NT2/D1 (cell line): Measurements from ENCODE around the gene MITF.

Source experiments
- DNase-seq: peaks from one replicate; pipeline ENCODE4 v3.0.0-alpha.2; 2011; ENCODE audit warnings: low read depth, low spot score
- H3K27me3 ChIP-seq: 2 replicates; pipeline ENCODE4 v1.6.0; 2011; ENCODE audit warnings: mild to moderate bottlenecking; ENCODE audit not compliant: insufficient read length, insufficient read depth
- H3K36me3 ChIP-seq: 2 replicates; pipeline ENCODE4 v1.6.1; 2011; ENCODE audit warnings: mild to moderate bottlenecking, low read length, mixed read lengths; ENCODE audit not compliant: insufficient read depth, insufficient read length
- H3K4me1 ChIP-seq: 2 replicates; pipeline ENCODE4 v1.5.1; 2011; ENCODE audit not compliant: insufficient read depth, insufficient read length
- H3K4me3 ChIP-seq: 2 replicates; pipeline ENCODE4 v1.5.1; 2011; ENCODE audit warnings: low read depth; ENCODE audit not compliant: insufficient read length
- H3K9ac ChIP-seq: 2 replicates; pipeline ENCODE4 v1.6.0; 2011; ENCODE audit warnings: low read depth; ENCODE audit not compliant: insufficient read length
- H3K9me3 ChIP-seq: 2 replicates; pipeline ENCODE4 v1.5.1; 2011; ENCODE audit warnings: mild to moderate bottlenecking, low read length; ENCODE audit not compliant: insufficient read depth
- SUZ12 ChIP-seq: IDR thresholded peaks from 2 replicates; pipeline ENCODE4 v1.6.1; 2011; ENCODE audit not compliant: insufficient read length, insufficient read depth; ENCODE audit errors: extremely low read depth
- YY1 ChIP-seq: IDR thresholded peaks from 2 replicates; pipeline ENCODE4 v1.6.1; 2011; ENCODE audit not compliant: insufficient read length, insufficient read depth
- ZNF274 ChIP-seq: IDR thresholded peaks from 2 replicates; pipeline ENCODE4 v1.6.1; 2011; ENCODE audit warnings: mild to moderate bottlenecking, low read depth, low read length

MITF gene

DNA sequence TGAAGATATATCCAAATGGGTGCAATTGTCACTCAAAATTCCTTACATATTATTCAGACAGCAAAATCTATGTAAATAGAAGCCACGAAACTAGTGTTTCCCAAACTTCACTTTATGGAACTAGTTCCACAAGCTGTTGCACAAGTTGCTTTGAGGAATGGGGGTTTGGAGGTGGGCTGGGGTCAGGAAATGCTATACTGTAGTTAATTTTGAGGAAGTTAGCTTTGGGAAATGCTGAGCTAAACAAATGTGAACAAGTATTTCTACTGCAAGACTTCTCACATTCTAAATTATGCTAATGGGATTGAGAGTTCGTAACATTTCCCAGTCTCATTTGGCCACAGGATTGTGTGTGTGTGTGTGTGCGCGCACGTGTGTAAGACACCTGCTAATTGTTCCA is 231.6 kb downstream of the MITF start:
- no peaks in the 10 kb centered on the region for H3K36me3 ChIP-seq
- no peaks in the 10 kb centered on the region for H3K4me1 ChIP-seq
- H3K9me3 ChIP-seq, result no peaks in the 10 kb centered on the region

DNA sequence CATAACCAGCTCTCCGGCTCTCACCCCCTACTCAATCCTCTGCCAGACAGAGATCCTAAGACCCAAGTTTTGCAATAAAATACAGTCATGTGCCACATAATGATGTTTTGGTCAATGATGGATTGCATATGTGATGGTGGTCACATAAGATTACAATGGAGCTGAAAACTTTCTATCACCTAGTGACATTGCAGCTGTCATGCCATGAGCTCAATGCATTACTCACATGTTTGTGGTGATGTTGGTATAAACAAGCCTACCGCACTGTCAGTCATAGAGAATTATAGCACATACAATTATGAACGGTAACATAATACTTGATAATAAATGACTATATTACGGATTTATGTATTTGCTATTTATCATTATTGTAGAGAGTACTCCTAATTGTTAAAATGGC is 233.4 kb downstream of the MITF start:
- Histone ChIP-seq H3K9ac (no peak overlapping the region), H3K4me1 (no peaks in the 10 kb centered on the region), H3K27me3 (no peaks in the 10 kb centered on the region), H3K4me3 (no peak overlapping the region), H3K9me3 (peaks cover 7% of the 10 kb centered on the region; the same call in 1 of the 2 replicates), H3K36me3 (no peaks in the 10 kb centered on the region)
- no peak for DNase-seq
- TF ChIP-seq ZNF274 (no peak), SUZ12 (no peak), YY1 (no peak)

More for the DNA sequence above, 231.6 kb downstream of the MITF start:
- Histone ChIP-seq H3K4me3 (no peak overlapping the region), H3K9ac (no peak overlapping the region), H3K27me3 (no peaks in the 10 kb centered on the region)
- DNase-seq, result no peak
- TF ChIP-seq YY1 (no peak), SUZ12 (no peak), ZNF274 (no peak)

DNA sequence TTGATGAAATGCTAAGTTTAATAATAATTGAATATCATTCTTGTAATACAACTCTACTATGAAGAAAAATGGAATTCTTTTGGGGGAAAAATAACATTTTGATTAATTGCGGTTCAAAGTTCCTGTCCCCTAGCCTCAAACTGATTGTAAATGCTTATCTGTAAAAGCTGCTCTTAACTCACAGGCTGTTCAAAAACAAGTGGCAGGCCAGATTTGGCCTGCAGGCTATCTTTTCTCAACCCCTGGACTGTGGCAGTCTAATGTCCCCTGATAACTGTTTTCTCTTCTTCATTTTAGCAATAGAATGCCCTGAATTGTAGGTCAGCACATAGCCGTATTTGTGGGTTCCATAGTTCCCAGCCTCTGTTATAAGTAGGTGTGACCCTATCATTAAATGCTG is 236.8 kb downstream of the MITF start:
- Histone ChIP-seq H3K4me3 (no peak overlapping the region), H3K9ac (no peak overlapping the region), H3K27me3 (peaks cover 11% of the 10 kb centered on the region), H3K4me1 (no peaks in the 10 kb centered on the region), H3K36me3 (no peaks in the 10 kb centered on the region), H3K9me3 (peaks cover 26% of the 10 kb centered on the region; the same call in 1 of the 2 replicates)
- TF ChIP-seq SUZ12 (no peak), ZNF274 (no peak), YY1 (no peak)
- no peak for DNase-seq

DNA sequence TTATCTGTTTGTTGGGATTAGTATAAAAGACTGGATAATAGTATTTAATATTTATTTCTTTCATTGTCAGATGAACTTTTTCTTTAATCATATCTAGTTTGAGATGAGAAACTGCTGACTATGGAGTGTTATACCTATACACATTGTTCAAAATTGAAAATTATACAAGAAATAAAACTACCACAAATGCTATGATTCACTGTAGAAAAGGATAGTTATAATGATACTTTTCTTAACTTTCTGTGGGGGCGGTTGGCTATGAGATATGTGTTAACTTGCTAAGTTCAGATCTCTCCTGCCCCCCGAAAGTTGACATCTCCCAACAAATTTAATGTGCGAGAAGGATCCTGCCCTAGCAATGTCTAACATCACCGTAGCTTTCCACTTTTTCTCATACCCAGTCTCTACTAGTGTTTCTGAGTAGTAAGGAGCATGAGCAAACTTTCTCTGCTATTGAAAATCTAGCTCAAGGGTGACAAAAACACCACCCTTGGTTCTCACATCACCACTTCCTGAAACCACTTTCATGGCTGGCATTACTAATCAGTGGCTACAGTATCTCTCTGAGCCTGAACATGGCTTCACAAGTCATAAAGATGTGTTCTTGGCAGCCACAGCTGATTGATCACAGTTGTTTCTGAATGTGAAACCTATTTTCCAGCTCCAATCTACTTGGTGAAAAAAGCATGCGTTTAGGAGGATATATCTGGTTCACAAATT is 244.4 kb downstream of the MITF start:
- H3K4me1 ChIP-seq, result no peaks in the 10 kb centered on the region
- no peaks in the 10 kb centered on the region for H3K36me3 ChIP-seq
- DNase-seq, result no peak
- no peak overlapping the region for H3K4me3 ChIP-seq
- peaks cover 9% of the 10 kb centered on the region; the same call in 1 of the 2 replicates for H3K9me3 ChIP-seq
- no peak for TF ChIP-seq SUZ12
- TF ChIP-seq ZNF274, result no peak
- no peak for TF ChIP-seq YY1
- peaks cover 50% of the 10 kb centered on the region for H3K27me3 ChIP-seq
- H3K9ac ChIP-seq, result no peak overlapping the region

DNA sequence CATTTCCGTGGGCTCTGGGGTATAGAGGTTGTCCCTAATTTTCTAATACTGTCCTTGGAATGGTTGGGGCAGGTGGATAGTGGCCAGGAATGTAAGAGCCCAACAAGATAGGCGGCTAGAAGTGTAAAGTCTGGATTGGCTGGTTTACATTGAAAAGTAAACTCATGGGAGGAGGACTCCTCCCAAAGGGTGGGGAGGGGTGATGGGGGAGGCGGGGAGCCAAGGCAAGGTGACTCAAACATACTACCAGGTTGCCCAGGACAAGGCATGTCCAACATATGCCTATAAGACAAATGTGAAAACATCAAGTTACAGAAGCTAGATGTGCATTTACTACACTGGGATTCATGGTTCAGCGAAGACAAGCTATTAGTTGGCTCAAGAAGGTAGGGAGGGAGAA is 246.0 kb downstream of the MITF start:
- DNase-seq, result no peak
- peaks cover 47% of the 10 kb centered on the region for H3K27me3 ChIP-seq
- H3K36me3 ChIP-seq, result no peaks in the 10 kb centered on the region
- TF ChIP-seq SUZ12 (no peak), YY1 (no peak), ZNF274 (no peak)
- no peaks in the 10 kb centered on the region; the same call in 1 of the 2 replicates for H3K9me3 ChIP-seq
- H3K4me3 ChIP-seq, result no peak overlapping the region
- no peaks in the 10 kb centered on the region for H3K4me1 ChIP-seq
- H3K9ac ChIP-seq, result no peak overlapping the region

DNA sequence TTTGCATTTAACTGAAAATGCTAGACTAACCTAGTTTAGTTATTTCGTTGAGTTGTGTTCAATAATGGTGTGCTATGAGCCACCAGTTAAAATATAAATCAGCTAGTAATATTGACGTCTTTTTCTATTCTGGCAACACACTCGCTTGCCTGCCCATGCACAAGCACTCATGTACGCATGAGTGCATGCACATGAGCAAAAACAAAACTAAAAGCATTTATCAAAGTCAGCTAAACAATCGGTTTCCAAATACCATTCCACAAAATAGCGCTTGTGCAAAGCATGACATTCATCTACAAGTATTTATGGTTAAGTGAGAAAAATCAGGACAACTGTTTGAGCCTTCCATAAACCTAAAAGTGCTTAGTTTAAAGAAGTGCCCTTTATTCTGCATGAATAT is 247.2 kb downstream of the MITF start:
- Histone ChIP-seq H3K4me1 (no peaks in the 10 kb centered on the region), H3K4me3 (no peak overlapping the region), H3K9ac (no peak overlapping the region), H3K36me3 (no peaks in the 10 kb centered on the region), H3K27me3 (peaks cover 36% of the 10 kb centered on the region), H3K9me3 (no peaks in the 10 kb centered on the region; the same call in 1 of the 2 replicates)
- TF ChIP-seq YY1, result no peak
- no peak for TF ChIP-seq SUZ12
- no peak for TF ChIP-seq ZNF274
- no peak for DNase-seq

DNA sequence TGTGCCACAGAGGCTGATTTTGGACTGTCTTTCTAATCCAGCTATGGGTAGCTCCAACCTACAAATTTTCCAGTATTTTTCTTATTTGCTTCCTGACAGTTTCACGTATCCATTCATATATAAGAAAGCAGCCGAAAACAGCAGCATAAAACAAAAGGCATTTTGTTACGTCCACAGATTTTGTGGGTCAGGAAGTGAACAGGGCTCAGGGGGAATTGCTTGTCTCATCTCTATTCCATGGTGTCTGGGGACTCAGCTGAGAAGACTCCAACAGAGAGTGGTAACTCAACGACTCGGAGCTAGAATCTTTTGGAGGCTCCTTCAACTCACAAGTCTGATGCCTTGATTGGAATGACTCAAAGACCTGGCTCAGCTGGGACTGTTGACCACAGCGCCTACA is 248.6 kb downstream of the MITF start:
- Histone ChIP-seq H3K36me3 (no peaks in the 10 kb centered on the region), H3K27me3 (peaks cover 24% of the 10 kb centered on the region), H3K9ac (no peak overlapping the region), H3K4me1 (no peaks in the 10 kb centered on the region), H3K9me3 (no peaks in the 10 kb centered on the region), H3K4me3 (no peak overlapping the region)
- DNase-seq, result no peak
- TF ChIP-seq YY1 (no peak), SUZ12 (no peak), ZNF274 (no peak)
